GM19099 (cell line): ENCODE results near the gene EP300.

Source experiments
- POLR2A ChIP-seq: IDR thresholded peaks from 3 replicates; pipeline ENCODE4 v1.6.1; 2011; ENCODE audit warnings: low read depth; ENCODE audit not compliant: insufficient read length; ENCODE audit errors: extremely low read depth

The EP300 gene

GRCh38 chr22:41128606-41129005 lies 36.2 kb downstream of the EP300 start:
- TF ChIP-seq POLR2A, result no peak

- no peak for TF ChIP-seq POLR2A
These were observed 40.2 kb downstream of the EP300 start for GRCh38 chr22:41132550-41132949.

DNA sequence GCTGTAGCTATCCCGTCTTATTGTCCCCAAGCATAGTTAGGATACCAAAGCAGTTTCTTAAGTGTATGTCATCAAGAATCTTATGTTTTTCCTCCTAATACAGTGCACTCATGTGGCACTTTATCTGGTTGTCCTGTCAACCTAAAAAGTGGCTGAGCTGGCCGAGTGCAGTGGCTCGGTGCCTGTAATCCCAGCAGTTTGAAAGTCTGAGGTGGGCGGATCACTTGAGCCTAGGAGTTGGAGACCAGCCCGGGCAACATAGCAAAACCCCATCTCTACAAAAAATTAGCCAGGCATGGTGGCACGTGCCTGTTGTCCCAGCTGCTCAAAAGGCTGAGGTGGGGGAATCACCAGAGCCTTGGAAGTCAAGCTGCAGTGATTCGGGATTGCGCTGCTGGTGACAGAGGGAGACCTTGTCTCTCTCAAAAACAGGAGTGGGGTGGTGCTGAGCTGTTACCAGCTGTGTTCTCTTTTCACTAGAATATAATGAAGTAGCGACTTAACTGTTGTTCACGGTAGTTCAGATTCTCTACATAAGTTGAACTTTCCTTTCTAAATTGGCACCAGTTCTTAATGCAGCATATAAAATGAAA lies 48.1 kb downstream of the EP300 start:
- no peak for TF ChIP-seq POLR2A

DNA sequence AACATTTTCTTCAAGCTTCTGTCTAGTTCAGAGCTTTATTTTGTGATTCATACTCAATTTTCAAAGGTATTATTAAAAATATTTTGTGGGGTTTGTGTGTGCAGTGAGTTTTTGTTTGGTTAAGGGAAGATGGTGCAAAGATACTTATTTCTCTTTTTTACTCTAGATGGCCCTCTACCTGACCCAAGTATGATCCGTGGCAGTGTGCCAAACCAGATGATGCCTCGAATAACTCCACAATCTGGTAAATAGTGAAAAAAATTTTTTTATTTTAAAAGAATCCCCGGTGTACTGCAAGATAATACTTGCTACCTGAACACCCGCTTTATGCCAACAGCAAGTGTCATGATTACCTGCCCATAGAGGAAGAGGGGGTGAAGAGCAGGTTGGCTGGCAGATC lies 54.2 kb downstream of the EP300 start:
- no peak for TF ChIP-seq POLR2A

DNA sequence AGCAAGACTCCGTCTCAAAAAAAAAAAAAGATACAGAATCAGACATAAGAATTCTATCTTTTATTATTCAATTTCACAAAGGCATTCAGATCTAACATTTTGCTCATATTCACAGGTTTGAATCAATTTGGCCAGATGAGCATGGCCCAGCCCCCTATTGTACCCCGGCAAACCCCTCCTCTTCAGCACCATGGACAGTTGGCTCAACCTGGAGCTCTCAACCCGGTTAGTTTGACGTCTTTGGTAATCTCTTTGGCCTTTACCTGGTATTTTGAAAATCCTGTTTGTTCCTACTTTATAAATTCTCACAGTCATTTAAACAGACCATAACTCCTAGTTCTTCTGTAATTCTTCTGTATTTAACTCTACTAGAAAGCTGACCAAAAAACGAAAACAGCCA lies 55.3 kb downstream of the EP300 start:
- no peak for TF ChIP-seq POLR2A

- no peak for TF ChIP-seq POLR2A
These were observed 60.5 kb downstream of the EP300 start for GRCh38 chr22:41152902-41153301.

DNA sequence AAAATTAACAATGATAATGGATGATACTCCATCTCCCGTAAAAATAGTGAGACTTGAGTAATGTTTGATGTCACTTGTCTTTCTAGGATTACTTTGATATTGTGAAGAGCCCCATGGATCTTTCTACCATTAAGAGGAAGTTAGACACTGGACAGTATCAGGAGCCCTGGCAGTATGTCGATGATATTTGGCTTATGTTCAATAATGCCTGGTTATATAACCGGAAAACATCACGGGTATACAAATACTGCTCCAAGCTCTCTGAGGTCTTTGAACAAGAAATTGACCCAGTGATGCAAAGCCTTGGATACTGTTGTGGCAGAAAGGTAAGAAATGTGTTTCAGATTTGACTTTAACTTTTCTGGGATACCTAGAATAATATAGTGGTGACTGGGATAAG lies 64.7 kb downstream of the EP300 start:
- TF ChIP-seq POLR2A, result no peak

DNA sequence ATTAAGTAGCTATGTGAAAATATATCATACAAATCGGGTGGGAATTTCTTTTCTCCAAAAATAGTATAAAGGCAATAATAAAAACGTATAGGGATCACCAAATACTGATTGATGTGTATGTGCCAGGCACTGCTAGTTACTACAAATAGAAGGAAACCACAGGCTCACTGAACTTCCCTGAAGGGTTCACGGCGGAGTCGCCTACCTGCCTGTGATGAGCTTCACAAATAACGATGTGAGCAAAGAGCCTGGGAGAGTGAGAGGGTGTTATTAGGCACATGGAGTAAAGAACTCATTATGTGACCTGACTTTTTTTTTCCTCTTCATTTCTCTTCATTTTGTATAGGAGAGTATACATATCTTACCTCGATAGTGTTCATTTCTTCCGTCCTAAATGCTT lies 76.8 kb downstream of the EP300 start:
- TF ChIP-seq POLR2A, result no peak

GRCh38 chr22:41171996-41172395 lies 79.6 kb downstream of the EP300 start:
- TF ChIP-seq POLR2A, result no peak

GRCh38 chr22:41175546-41175945 lies 83.2 kb downstream of the EP300 start:
- TF ChIP-seq POLR2A, result no peak

GRCh38 chr22:41177040-41177621 lies 84.7 kb downstream of the EP300 start:
- TF ChIP-seq POLR2A, result no peak

- no peak for TF ChIP-seq POLR2A
These were observed 85.4 kb downstream of the EP300 start for GRCh38 chr22:41177622-41178424.

DNA sequence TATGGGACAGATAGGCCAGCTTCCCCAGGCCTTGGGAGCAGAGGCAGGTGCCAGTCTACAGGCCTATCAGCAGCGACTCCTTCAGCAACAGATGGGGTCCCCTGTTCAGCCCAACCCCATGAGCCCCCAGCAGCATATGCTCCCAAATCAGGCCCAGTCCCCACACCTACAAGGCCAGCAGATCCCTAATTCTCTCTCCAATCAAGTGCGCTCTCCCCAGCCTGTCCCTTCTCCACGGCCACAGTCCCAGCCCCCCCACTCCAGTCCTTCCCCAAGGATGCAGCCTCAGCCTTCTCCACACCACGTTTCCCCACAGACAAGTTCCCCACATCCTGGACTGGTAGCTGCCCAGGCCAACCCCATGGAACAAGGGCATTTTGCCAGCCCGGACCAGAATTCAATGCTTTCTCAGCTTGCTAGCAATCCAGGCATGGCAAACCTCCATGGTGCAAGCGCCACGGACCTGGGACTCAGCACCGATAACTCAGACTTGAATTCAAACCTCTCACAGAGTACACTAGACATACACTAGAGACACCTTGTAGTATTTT lies 86.1 kb downstream of the EP300 start:
- TF ChIP-seq POLR2A, result no peak

DNA sequence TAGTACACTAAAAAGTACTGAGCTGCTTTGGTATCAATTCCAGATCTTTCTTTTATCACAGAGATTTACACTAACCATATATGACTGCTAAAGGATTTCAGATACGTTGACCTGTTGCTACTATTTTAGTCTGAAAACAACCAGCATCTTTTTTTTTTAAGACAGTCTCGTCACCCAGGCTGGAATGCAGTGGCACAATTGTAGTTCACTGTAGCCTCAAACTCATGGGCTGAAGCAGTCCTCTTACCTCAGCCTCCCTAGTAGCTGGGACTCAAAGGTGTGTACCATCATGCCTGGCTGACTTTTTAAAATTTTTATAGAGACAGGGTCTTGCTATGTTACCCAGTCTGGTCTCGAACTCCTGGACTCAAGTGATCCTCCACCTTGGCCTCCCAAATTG lies 88.5 kb downstream of the EP300 start:
- TF ChIP-seq POLR2A, result no peak

DNA sequence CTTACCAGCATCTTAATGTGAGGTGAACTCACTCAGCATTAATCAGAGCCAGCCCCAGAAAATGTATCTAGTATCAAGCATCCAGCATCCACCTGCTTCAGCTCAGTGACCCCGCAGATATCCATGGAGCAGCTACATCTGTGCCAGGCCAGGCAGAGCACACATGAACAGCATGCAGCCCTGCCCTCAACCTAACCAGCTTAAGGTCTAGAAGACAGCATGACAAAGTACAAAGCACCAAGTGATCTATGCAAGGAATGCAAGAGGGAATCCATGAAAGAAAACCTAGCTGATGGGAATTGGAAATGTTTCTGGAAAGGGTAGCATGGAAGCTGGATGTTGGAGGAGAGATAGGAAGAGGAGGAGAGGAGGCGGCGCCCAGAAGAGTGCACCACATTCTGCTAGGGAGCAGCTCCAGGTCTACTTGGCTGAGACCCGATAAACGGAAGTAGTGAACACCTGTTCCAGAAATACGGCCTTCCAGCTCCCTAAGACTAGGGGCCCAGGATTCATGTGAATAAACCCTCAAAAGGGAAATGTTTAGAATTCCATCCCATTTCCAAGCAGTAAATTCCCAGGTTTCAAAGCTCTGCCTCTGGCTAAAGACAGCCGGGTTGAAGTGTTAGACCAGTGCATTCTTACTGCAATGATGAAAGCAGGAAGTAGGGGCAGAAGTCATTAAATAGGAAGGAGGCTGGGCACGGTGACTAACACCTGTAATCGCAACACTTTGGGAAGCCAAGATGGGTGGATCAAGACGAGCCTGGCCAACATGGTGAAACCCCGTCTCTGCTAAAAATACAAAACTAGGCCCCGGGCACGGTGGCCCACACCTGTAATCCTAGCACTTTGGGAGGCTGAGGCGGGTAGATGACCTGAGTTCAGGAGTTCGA lies 89.2 kb downstream of the EP300 start:
- TF ChIP-seq POLR2A, result no peak
